Testis (tissue), 3 donors: ENCODE data around the gene PDE6B. TPM values are rescaled to one million over a fixed set of nuclear protein-coding genes. Genes with fewer than 3 reads are reported as not detected.
A peak's percentile ranks its signal among the peaks of the same experiment; 100 is the strongest.

ENCODE experiments used
- DNase-seq: peaks from one replicate; pipeline ENCODE4 v3.0.0-alpha.2; 2019
- H3K27ac ChIP-seq, 2 donors: fragments of 200-600 bp; sonication (generic); one replicate each; pipeline ENCODE4 v1.5.1; 2019
- H3K27me3 ChIP-seq: fragments of 200-600 bp; sonication (generic); one replicate; pipeline ENCODE4 v1.5.1; 2019
- H3K36me3 ChIP-seq: fragments of 200-600 bp; sonication (generic); one replicate; pipeline ENCODE4 v1.5.1; 2017; ENCODE audit warnings: low read depth; ENCODE audit errors: missing control alignments
- H3K4me1 ChIP-seq: fragments of 200-600 bp; sonication (generic); one replicate; pipeline ENCODE4 v1.5.1; 2019
- H3K4me3 ChIP-seq, 2 donors: fragments of 200-600 bp; sonication (generic); one replicate each; pipeline ENCODE4 v1.5.1; 2017 to 2019
- H3K9me3 ChIP-seq: fragments of 200-600 bp; sonication (generic); one replicate; pipeline ENCODE4 v1.5.1; 2017
- POLR2A ChIP-seq: fragments of 450-650 bp; IDR thresholded peaks from one replicate; pipeline ENCODE4 v1.6.1; 2017; ENCODE audit warnings: antibody characterized with exemption, mild to moderate bottlenecking, moderate library complexity
- WGBS, 2 donors: methylation state at CpG; one replicate each; pipeline ENCODE4 v1.1.5; 2018; 5-methylcytosine and 5-hydroxymethylcytosine counted together
- intact Hi-C: fragments of 100-400 bp; cut with DNase I; formaldehyde crosslinking; loops from one replicate; pipeline ENCODE4 v1.15.1; 2023; ENCODE audit warnings: low total_unique reads
- polyA plus RNA-seq: library from polyadenylated mRNA; stranded (reverse); fragments of 350-450 nt; fragmentation: Illumina TruSeq; extraction: RNeasy Lipid Tissue Mini Kit (QIAGEN cat#74804); gene quantifications from one replicate; pipeline ENCODE4 v1.2.3, GENCODE V29; 2014; ENCODE audit warnings: low read depth, low replicate concordance; ENCODE audit not compliant: insufficient read depth
- total RNA-seq, 2 donors: library from RNA; depleted of rRNA; stranded (reverse); fragments of >200 nt; gene quantifications; one replicate each; pipeline ENCODE4 v1.2.3, GENCODE V29; 2016
- TF ChIP-seq, protein P1 (sequence below), 3 experiments: fragments of 450-650 bp in 2 of 3; fragments of 200-600 bp in 1 of 3; sonication (generic) in 1 of 3; IDR thresholded peaks; one replicate each; pipeline ENCODE4 v1.5.1; 2016 to 2019; ENCODE audit warnings: antibody characterized with exemption in 3 of 3, mild to moderate bottlenecking in 2 of 3, moderate library complexity in 1 of 3

PDE6B gene
- total and polyA plus RNA-seq, 3 donors from 2014 or later = 5.9 to 11.4 (median 5.9) TPM

DNA sequence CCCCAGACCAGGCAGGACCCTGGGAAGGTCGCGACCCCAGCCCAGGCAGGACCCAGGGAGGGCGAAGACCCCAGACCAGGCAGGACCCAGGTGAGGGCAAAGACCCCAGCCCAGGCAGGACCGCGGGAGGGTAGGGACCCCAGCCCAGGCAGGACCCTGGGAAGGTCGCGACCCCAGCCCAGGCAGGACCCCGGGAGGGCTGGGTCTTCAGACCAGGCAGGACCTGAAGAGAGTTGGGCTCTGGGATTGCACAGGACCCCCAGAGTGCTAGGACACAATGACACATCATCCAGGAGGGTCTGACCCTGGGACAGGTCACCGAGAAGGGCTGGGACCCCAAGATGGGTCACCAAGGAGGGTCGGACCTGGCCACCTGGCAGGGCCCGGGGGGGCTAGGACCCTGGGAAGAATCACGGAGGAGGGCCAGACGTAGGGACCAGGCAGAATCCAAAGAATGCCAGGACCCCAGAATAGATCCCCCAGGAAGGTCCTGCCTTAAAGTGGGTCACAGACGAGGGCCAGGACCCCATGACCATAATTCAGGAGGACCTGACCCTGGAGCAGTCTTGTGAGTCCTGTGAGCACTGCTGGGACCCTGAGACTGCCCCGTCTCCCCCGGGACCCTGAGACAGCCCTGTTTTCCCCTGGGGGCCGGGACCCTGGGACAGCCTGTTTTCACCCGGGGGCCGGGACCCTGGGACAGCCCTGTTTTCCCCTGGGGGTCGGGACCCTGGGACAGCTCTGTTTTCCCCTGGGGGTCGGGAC, 81.6 kb downstream of the PDE6B start:
- intact Hi-C loops = no loop called here
- no peaks in the 10 kb centered on the region for H3K27me3 ChIP-seq
- peaks cover 20% of the 10 kb centered on the region for H3K4me1 ChIP-seq
- H3K9me3 ChIP-seq = no peaks in the 10 kb centered on the region
- H3K27ac ChIP-seq = no peak overlapping the region
- TF ChIP-seq POLR2A = no peak
- TF ChIP-seq, protein P1, sequence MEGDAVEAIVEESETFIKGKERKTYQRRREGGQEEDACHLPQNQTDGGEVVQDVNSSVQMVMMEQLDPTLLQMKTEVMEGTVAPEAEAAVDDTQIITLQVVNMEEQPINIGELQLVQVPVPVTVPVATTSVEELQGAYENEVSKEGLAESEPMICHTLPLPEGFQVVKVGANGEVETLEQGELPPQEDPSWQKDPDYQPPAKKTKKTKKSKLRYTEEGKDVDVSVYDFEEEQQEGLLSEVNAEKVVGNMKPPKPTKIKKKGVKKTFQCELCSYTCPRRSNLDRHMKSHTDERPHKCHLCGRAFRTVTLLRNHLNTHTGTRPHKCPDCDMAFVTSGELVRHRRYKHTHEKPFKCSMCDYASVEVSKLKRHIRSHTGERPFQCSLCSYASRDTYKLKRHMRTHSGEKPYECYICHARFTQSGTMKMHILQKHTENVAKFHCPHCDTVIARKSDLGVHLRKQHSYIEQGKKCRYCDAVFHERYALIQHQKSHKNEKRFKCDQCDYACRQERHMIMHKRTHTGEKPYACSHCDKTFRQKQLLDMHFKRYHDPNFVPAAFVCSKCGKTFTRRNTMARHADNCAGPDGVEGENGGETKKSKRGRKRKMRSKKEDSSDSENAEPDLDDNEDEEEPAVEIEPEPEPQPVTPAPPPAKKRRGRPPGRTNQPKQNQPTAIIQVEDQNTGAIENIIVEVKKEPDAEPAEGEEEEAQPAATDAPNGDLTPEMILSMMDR (IDR thresholded peaks at IDR 0.05) = no peak
- H3K36me3 ChIP-seq = no peaks in the 10 kb centered on the region
- H3K4me3 ChIP-seq = peak overlapping the region in 1 of 2 donors; percentile 79
- 50 to 56% methylated on average over 13 to 21 of the region's 21 CpGs for WGBS, 2 donors
- no peak for DNase-seq

DNA sequence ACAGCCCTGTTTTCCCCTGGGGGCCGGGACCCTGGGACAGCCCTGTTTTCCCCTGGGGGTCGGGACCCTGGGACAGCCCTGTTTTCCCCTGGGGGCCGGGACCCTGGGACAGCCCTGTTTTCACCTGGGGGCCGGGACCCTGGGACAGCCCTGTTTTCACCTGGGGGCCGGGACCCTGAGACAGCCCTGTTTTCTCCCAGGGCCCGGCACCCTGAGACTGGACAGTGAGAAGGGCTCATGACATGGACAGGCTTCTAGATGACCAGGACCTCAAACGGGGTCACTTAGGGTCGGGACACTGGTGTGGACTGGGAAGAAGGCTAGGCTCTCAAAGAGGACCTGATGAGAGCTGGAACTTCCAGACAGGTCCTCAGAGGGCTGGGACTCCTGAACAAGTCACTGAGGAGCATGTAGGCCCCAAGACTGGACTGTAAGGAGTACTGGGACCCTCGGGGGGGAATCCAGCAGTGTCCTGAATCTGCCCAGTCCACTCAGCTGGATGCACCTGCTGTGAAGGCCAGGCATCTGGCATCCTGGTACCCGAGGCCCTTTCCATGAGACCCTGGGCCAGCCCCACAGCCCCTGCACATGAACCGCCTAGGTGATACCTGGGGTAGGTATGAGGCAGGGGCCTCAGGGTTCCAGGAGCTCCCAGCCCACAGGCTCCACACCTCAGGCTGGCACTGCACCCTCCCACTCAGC, 82.7 kb downstream of the PDE6B start:
- H3K4me3 ChIP-seq = no peak overlapping the region

DNA sequence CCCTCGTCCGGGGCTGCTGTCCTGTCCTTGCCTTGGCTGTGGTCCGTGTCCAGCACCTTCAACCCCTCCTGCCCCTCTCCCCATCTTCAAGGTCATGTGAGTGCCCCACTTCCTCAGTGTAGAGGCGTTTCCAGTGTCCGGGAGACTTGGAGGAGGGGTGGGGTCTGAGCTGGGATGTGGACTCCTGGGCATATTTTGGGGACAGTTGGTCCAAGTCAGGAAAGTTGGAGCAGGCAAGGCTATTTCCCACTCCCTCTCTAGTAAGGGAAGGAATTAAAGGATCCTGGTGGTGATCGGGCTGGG, 83.2 kb downstream of the PDE6B start:
- DNase-seq = no peak
- H3K27me3 ChIP-seq = no peaks in the 10 kb centered on the region
- no peak overlapping the region for H3K4me3 ChIP-seq
- H3K27ac ChIP-seq = no peak overlapping the region
- no peak for TF ChIP-seq POLR2A
- TF ChIP-seq, protein P1 (IDR thresholded peaks at IDR 0.05) = no peak
- H3K9me3 ChIP-seq = no peaks in the 10 kb centered on the region
- peaks cover 20% of the 10 kb centered on the region for H3K4me1 ChIP-seq
- intact Hi-C loops = no loop called here
- no peaks in the 10 kb centered on the region for H3K36me3 ChIP-seq
- WGBS, 2 donors = 42 to 47% methylated on average over 6 of the region's 6 CpGs

More for the DNA sequence above, 82.7 kb downstream of the PDE6B start:
- H3K9me3 ChIP-seq = no peaks in the 10 kb centered on the region
- H3K36me3 ChIP-seq = no peaks in the 10 kb centered on the region
- H3K27me3 ChIP-seq = no peaks in the 10 kb centered on the region
- H3K4me1 ChIP-seq = peaks cover 20% of the 10 kb centered on the region
- no peak for DNase-seq
- WGBS, 2 donors = 80 to 100% methylated on average over 3 to 11 of the region's 11 CpGs
- intact Hi-C loops = no loop called here
- TF ChIP-seq, protein P1 (IDR thresholded peaks at IDR 0.05) = no peak
- TF ChIP-seq POLR2A = no peak
- no peak overlapping the region for H3K27ac ChIP-seq

DNA sequence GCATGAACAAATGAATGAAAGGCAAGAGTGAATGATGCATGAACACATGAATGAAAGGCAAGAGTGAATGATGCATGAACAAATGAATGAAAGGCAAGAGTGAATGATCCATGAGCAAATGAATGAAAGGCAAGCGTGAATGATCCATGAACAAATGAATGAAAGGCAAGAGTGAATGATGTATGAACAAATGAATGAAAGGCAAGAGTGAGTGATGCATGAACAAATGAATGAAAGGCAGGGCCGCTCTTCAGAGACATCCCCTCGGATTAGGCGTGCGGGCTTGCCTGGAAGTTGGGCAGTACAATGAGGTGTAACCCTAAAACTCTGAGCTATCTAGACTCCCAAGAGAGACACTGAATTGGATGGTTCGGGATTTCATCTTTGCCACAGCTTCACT, 84.0 kb downstream of the PDE6B start:
- TF ChIP-seq POLR2A = no peak
- TF ChIP-seq, protein P1 (IDR thresholded peaks at IDR 0.05) = no peak
- no peak for DNase-seq
- 94 to 95% methylated on average over 6 of the region's 6 CpGs for WGBS, 2 donors
- intact Hi-C loops = no loop called here
- Histone ChIP-seq H3K4me3 (no peak overlapping the region), H3K27me3 (no peaks in the 10 kb centered on the region), H3K9me3 (no peaks in the 10 kb centered on the region), H3K27ac (no peak overlapping the region), H3K4me1 (peaks cover 20% of the 10 kb centered on the region), H3K36me3 (no peaks in the 10 kb centered on the region)
